HFF-Myc (cell line): ENCODE data around the gene PDGFB.

ENCODE experiments used
- DNase-seq: peaks from one replicate; pipeline ENCODE4 v3.0.0-alpha.2; 2011; ENCODE audit warnings: low read depth; ENCODE audit errors: extremely low read depth
- H3K4me3 ChIP-seq: replicated peaks from 2 replicates; pipeline ENCODE4 v1.5.1; 2011; ENCODE audit warnings: low read depth, mild to moderate bottlenecking, control low read depth, low read length
- CTCF ChIP-seq: IDR thresholded peaks from 2 replicates; pipeline ENCODE4 v1.5.1; 2012; ENCODE audit warnings: mild to moderate bottlenecking, low read depth, low read length, control low read depth; ENCODE audit errors: missing control alignments

Gene PDGFB

GRCh38 chr22:39232246-39232645 lies 12.5 kb downstream of the PDGFB start:
- DNase-seq = no peak
- TF ChIP-seq CTCF = no peak
- no peak overlapping the region for H3K4me3 ChIP-seq

- TF ChIP-seq CTCF = no peak
- no peak for DNase-seq
Observed at GRCh38 chr22:39231197-39231950, 13.4 kb downstream of the PDGFB start.

GRCh38 chr22:39230261-39231196 lies 14.3 kb downstream of the PDGFB start:
- DNase-seq = no peak
- H3K4me3 ChIP-seq = no peak overlapping the region
- no peak for TF ChIP-seq CTCF

More at GRCh38 chr22:39231197-39231950, 13.4 kb downstream of the PDGFB start:
- no peak overlapping the region for H3K4me3 ChIP-seq

- TF ChIP-seq CTCF = no peak
- no peak for DNase-seq
- no peak overlapping the region for H3K4me3 ChIP-seq
Observed at GRCh38 chr22:39229688-39230260, 15.0 kb downstream of the PDGFB start.

- no peak for TF ChIP-seq CTCF
- H3K4me3 ChIP-seq = no peak overlapping the region
Observed at GRCh38 chr22:39229075-39229474, 15.7 kb downstream of the PDGFB start.

GRCh38 chr22:39227542-39228272 lies 17.1 kb downstream of the PDGFB start:
- no peak for TF ChIP-seq CTCF
- no peak overlapping the region for H3K4me3 ChIP-seq
- no peak for DNase-seq

More at GRCh38 chr22:39229075-39229474, 15.7 kb downstream of the PDGFB start:
- DNase-seq = no peak
